C4-2B (cell line): ENCODE measurements around the gene NFIA.

Source experiments
- CTCF ChIP-seq: fragments of 450-650 bp; conservative IDR thresholded peaks from 2 replicates; pipeline ENCODE4 v1.5.1; 2017; ENCODE audit warnings: mild to moderate bottlenecking
- ZFX ChIP-seq: fragments of 450-650 bp; IDR thresholded peaks from 2 replicates; pipeline ENCODE4 v1.6.1; 2017

- peak; percentile 97 for TF ChIP-seq CTCF
- TF ChIP-seq ZFX, result peak; percentile 86
Observed at GRCh38 chr1:61049850-61050540, 32.4 kb upstream of the NFIA start.
